Mesendoderm (in vitro differentiated cells): ENCODE data around the gene KCNAB2.
A peak's percentile ranks its signal among the peaks of the same experiment; 100 is the strongest.
"Not testable (repeated sequence)": the region's sequence is repeated elsewhere in the genome, so short reads cannot be mapped to it uniquely, and the experiment has no call there.

Source experiments
- DNase-seq: peaks from one replicate; pipeline ENCODE4 v3.0.0; 2013
- H2AK5ac ChIP-seq: 2 replicates; pipeline ENCODE4 v1.6.1; 2013; ENCODE audit warnings: low read length, inconsistent platforms
- H2BK120ac ChIP-seq: 2 replicates; pipeline ENCODE4 v1.6.1; 2013; ENCODE audit warnings: low read depth, mild to moderate bottlenecking, low read length, moderate library complexity, mixed read lengths
- H2BK15ac ChIP-seq: replicated peaks from 2 replicates; pipeline ENCODE4 v1.6.1; 2013; ENCODE audit warnings: low read depth, mild to moderate bottlenecking, moderate library complexity
- H2BK5ac ChIP-seq: 2 replicates; pipeline ENCODE4 v1.6.1; 2013; ENCODE audit warnings: low read length, inconsistent platforms
- H3K18ac ChIP-seq: 2 replicates; pipeline ENCODE4 v1.6.1; 2013; ENCODE audit warnings: mild to moderate bottlenecking, low read length, mixed read lengths
- H3K23ac ChIP-seq: one replicate; pipeline ENCODE4 v1.6.1; 2013; ENCODE audit warnings: low read length
- H3K27ac ChIP-seq: 2 replicates; pipeline ENCODE4 v1.5.1; 2013; ENCODE audit warnings: low read depth, mild to moderate bottlenecking, inconsistent platforms, low read length, moderate library complexity
- H3K27me3 ChIP-seq: 2 replicates; pipeline ENCODE4 v1.6.1; 2013; ENCODE audit warnings: low read length, control low read depth, mild to moderate bottlenecking, inconsistent platforms; ENCODE audit not compliant: insufficient read depth, poor library complexity
- H3K36me3 ChIP-seq: 2 replicates; pipeline ENCODE4 v1.6.1; 2013; ENCODE audit warnings: low read length, inconsistent platforms; ENCODE audit not compliant: control insufficient read depth, insufficient read depth
- H3K4ac ChIP-seq: one replicate; pipeline ENCODE4 v1.6.1; 2013; ENCODE audit warnings: low read depth, mild to moderate bottlenecking, low read length, moderate library complexity
- H3K4me1 ChIP-seq: 2 replicates; pipeline ENCODE4 v1.6.1; 2013; ENCODE audit warnings: low read depth, low read length, inconsistent platforms; ENCODE audit not compliant: control insufficient read depth
- H3K4me2 ChIP-seq: 2 replicates; pipeline ENCODE4 v1.6.1; 2013; ENCODE audit warnings: low read length
- H3K4me3 ChIP-seq: 2 replicates; pipeline ENCODE4 v1.5.1; 2013; ENCODE audit warnings: mild to moderate bottlenecking, low read length
- H3K56ac ChIP-seq: one replicate; pipeline ENCODE4 v1.6.1; 2013; ENCODE audit warnings: low read length
- H3K79me1 ChIP-seq: 2 replicates; pipeline ENCODE4 v1.6.1; 2013; ENCODE audit warnings: low read length, inconsistent platforms
- H3K79me2 ChIP-seq: 2 replicates; pipeline ENCODE4 v1.6.1; 2013; ENCODE audit warnings: mild to moderate bottlenecking, low read length; ENCODE audit not compliant: control insufficient read depth, insufficient read depth
- H3K9ac ChIP-seq: 2 replicates; pipeline ENCODE4 v1.6.1; 2013; ENCODE audit warnings: low read length, inconsistent platforms
- H4K5ac ChIP-seq: one replicate; pipeline ENCODE4 v1.6.1; 2013; ENCODE audit warnings: low read length
- H4K8ac ChIP-seq: one replicate; pipeline ENCODE4 v1.6.1; 2013; ENCODE audit warnings: low read depth, mild to moderate bottlenecking, control low read depth, low read length, moderate library complexity
- WGBS: extraction: QIAGEN DNeasy Blood & Tissue Kit; methylation state at CpG from one replicate; pipeline ENCODE4 v1.1.7; 2013; ENCODE audit warnings: low lambda C conversion rate, missing lambda C conversion rate; ENCODE audit not compliant: insufficient coverage; ENCODE audit errors: extremely low coverage; 5-methylcytosine and 5-hydroxymethylcytosine counted together

Gene KCNAB2

GRCh38 chr1:6077061-6077460 lies 31.4 kb downstream of the KCNAB2 start:
- not testable (repeated sequence) for H3K18ac ChIP-seq, H3K9ac ChIP-seq, H3K4me2 ChIP-seq, H3K4ac ChIP-seq, H4K8ac ChIP-seq, H2BK15ac ChIP-seq, H3K4me1 ChIP-seq, H2BK120ac ChIP-seq, H3K27me3 ChIP-seq, H3K23ac ChIP-seq, H2AK5ac ChIP-seq, H3K36me3 ChIP-seq, H4K5ac ChIP-seq, H3K79me1 ChIP-seq, DNase-seq, H3K79me2 ChIP-seq, H2BK5ac ChIP-seq, H3K56ac ChIP-seq, H3K27ac ChIP-seq, H3K4me3 ChIP-seq
- WGBS, result no CpG with 5 or more reads among the region's 8 CpGs

DNA sequence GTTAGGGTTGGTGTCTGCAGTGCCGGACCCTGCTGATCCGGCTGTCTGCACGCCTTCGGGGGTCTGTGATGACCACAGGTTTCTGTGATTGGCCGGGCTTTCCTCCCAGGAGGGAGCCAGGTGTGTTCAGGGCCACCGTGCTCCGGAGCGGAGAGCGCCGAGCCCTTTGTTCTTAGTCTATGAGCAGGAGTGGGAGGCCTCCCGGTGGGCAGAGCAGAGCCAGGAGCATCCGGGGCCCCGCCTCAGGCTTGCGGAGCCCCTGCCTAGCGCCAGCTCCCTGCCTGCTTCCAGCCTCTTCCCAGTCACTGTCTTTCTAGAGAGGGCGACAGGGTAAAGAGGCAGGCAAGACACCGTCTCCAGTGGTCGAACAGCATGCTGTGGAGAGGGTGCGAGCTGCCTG lies 31.8 kb downstream of the KCNAB2 start:
- H2BK5ac ChIP-seq, result no peak overlapping the region
- WGBS, result no CpG with 5 or more reads among the region's 19 CpGs
- no peak for DNase-seq
- no peak overlapping the region for H3K9ac ChIP-seq
- no peak overlapping the region for H3K4me2 ChIP-seq
- H4K5ac ChIP-seq, result no peak overlapping the region
- no peak overlapping the region for H2AK5ac ChIP-seq
- H3K27me3 ChIP-seq, result no peaks in the 10 kb centered on the region
- H3K4me3 ChIP-seq, result no peak overlapping the region
- H3K27ac ChIP-seq, result no peak overlapping the region
- no peak overlapping the region for H3K56ac ChIP-seq
- H3K79me1 ChIP-seq, result no peaks in the 10 kb centered on the region
- no peak overlapping the region for H4K8ac ChIP-seq
- H3K4ac ChIP-seq, result no peak overlapping the region
- no peak overlapping the region for H2BK15ac ChIP-seq
- no peak overlapping the region for H3K23ac ChIP-seq
- no peak overlapping the region for H2BK120ac ChIP-seq
- no peak overlapping the region for H3K18ac ChIP-seq
- no peaks in the 10 kb centered on the region for H3K79me2 ChIP-seq
- no peaks in the 10 kb centered on the region for H3K4me1 ChIP-seq
- H3K36me3 ChIP-seq, result no peaks in the 10 kb centered on the region

GRCh38 chr1:6077919-6078318 lies 32.2 kb downstream of the KCNAB2 start:
- Histone ChIP-seq H3K56ac (no peak overlapping the region), H3K4me2 (no peak overlapping the region), H3K18ac (no peak overlapping the region), H4K8ac (no peak overlapping the region), H3K36me3 (no peaks in the 10 kb centered on the region), H3K4me3 (no peak overlapping the region), H3K27me3 (no peaks in the 10 kb centered on the region), H3K4ac (no peak overlapping the region), H2AK5ac (no peak overlapping the region), H4K5ac (no peak overlapping the region), H2BK15ac (no peak overlapping the region), H2BK5ac (no peak overlapping the region), H3K9ac (no peak overlapping the region), H3K4me1 (no peaks in the 10 kb centered on the region), H3K23ac (no peak overlapping the region), H3K27ac (no peak overlapping the region), H3K79me2 (no peaks in the 10 kb centered on the region), H3K79me1 (no peaks in the 10 kb centered on the region), H2BK120ac (no peak overlapping the region)
- no peak for DNase-seq
- WGBS, result no CpG with 5 or more reads among the region's 16 CpGs

GRCh38 chr1:6080469-6080868 lies 34.8 kb downstream of the KCNAB2 start:
- no peak overlapping the region for H2BK120ac ChIP-seq
- WGBS, result no CpG with 5 or more reads among the region's 12 CpGs
- no peak overlapping the region for H3K4me2 ChIP-seq
- H3K56ac ChIP-seq, result no peak overlapping the region
- H3K4me3 ChIP-seq, result no peak overlapping the region
- no peak overlapping the region for H3K27ac ChIP-seq
- H3K4ac ChIP-seq, result no peak overlapping the region
- H3K18ac ChIP-seq, result no peak overlapping the region
- no peak overlapping the region for H2BK5ac ChIP-seq
- H3K27me3 ChIP-seq, result no peaks in the 10 kb centered on the region
- no peaks in the 10 kb centered on the region for H3K36me3 ChIP-seq
- H3K79me1 ChIP-seq, result no peaks in the 10 kb centered on the region
- H3K79me2 ChIP-seq, result no peaks in the 10 kb centered on the region
- no peak overlapping the region for H4K8ac ChIP-seq
- DNase-seq, result peak; percentile 8
- H3K23ac ChIP-seq, result no peak overlapping the region
- H3K9ac ChIP-seq, result no peak overlapping the region
- no peak overlapping the region for H2AK5ac ChIP-seq
- no peak overlapping the region for H2BK15ac ChIP-seq
- no peaks in the 10 kb centered on the region for H3K4me1 ChIP-seq
- H4K5ac ChIP-seq, result no peak overlapping the region

DNA sequence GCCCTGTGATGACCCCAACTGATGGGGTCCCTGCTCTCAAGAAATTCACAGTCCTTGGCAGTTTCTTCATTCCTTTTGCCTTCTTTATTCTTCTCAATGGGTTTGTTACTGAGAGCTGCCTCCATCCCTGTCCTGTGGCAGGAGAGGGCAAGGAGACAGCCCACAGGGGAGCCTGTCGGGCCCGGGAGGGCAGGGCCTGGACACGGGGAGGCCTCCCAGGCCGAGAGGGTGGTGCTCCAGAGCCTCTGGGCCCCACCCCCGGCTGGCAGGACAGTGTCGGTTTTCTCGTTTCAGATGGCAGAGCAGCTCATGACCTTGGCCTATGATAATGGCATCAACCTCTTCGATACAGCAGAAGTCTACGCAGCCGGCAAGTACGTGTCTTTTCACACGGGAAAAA lies 36.2 kb downstream of the KCNAB2 start:
- no peaks in the 10 kb centered on the region for H3K27me3 ChIP-seq

DNA sequence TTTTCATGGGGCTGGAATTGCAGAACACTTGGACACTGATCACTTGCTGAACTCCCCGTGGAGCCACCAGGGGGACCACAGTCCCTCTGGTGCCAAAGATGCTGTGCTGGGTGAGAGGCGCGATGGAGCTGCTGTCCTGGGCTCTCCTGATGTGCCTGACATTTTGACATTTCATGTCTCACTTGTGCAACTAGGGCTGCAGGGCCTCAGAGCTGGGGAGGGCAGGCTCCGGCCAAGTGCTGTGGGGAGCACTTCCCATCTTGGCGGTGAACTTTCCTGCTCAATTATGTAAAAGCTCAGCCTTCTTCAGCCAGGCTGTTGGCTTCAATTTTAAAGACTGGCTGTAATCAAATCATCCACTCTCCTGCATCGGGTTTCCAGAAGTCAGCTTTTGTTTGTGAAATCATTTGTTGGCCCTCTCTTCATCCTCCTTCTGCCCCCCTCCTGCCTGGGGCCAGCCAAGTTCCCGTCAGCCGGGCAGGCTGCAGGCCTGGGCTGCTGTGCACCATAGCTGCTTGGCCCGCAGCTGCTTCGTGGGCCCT lies 36.8 kb downstream of the KCNAB2 start:
- no peak overlapping the region for H2BK120ac ChIP-seq
- no peak overlapping the region for H3K56ac ChIP-seq
- no peak overlapping the region for H2AK5ac ChIP-seq
- H3K27me3 ChIP-seq, result no peaks in the 10 kb centered on the region
- no peak overlapping the region for H3K4me2 ChIP-seq
- no CpG with 5 or more reads among the region's 10 CpGs for WGBS
- no peak overlapping the region for H3K27ac ChIP-seq
- DNase-seq, result peak; percentile 21
- no peak overlapping the region for H4K5ac ChIP-seq
- H3K23ac ChIP-seq, result no peak overlapping the region
- H3K18ac ChIP-seq, result no peak overlapping the region
- H3K79me1 ChIP-seq, result no peaks in the 10 kb centered on the region
- no peaks in the 10 kb centered on the region for H3K4me1 ChIP-seq
- H3K4ac ChIP-seq, result no peak overlapping the region
- no peak overlapping the region for H2BK5ac ChIP-seq
- H3K4me3 ChIP-seq, result no peak overlapping the region
- no peak overlapping the region for H4K8ac ChIP-seq
- no peaks in the 10 kb centered on the region for H3K36me3 ChIP-seq
- no peak overlapping the region for H2BK15ac ChIP-seq
- no peaks in the 10 kb centered on the region for H3K79me2 ChIP-seq
- H3K9ac ChIP-seq, result no peak overlapping the region

More for the DNA sequence above, 36.2 kb downstream of the KCNAB2 start:
- Histone ChIP-seq H3K36me3 (no peaks in the 10 kb centered on the region), H2BK15ac (no peak overlapping the region), H3K4ac (no peak overlapping the region), H2BK120ac (no peak overlapping the region), H4K8ac (no peak overlapping the region), H3K4me2 (no peak overlapping the region), H3K18ac (no peak overlapping the region), H3K4me1 (no peaks in the 10 kb centered on the region), H3K56ac (no peak overlapping the region), H3K27ac (no peak overlapping the region), H3K79me2 (no peaks in the 10 kb centered on the region), H3K9ac (no peak overlapping the region), H2AK5ac (no peak overlapping the region), H3K4me3 (no peak overlapping the region), H2BK5ac (no peak overlapping the region), H3K23ac (no peak overlapping the region), H4K5ac (no peak overlapping the region), H3K79me1 (no peaks in the 10 kb centered on the region)
- WGBS, result no CpG with 5 or more reads among the region's 12 CpGs
- DNase-seq, result no peak
